ENCODE results near the gene LRRC46.

DNA sequence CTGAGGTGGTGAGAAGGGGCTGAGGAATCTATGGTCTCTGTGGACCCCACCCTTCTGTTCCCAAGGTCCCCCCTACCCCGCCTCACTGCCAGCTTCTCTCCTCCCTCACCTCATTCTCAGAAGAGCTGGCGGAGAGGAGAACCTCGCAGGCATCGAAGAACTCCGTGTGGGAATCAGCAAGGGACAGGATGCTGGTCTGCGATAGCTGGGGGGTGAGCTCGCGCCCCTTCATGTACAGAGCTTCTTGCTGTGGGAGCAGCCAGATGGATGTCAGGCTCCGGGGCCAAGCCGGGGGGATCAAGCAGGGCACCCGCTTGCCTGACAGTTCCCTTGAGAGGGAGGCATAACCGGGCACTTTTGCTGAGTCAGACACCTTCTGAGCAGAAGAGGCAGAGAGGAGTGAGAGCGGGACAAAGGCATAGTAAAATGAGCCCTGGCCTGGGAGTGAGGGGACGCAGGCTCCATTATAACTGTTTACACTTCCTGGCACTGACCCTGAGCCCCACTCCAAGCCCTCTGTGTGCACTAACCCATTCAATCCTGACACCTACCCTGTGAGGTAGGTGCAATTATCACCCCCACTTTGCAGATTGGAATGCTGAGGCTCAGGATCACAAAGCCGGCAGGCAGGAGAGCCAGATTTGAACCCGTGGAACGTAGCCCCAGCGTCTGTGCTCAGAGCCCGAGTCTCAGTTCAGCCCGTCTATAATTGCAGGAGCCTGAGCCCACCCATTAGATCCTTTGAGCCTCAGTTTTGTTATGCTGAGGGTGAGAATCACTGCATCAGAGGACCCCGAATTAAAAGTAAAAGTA lies 16.2 kb upstream of the LRRC46 start:
- TF ChIP-seq ZFP30 (CRISPR knock-in tag; IDR thresholded peaks at IDR 0.05) (no peak), RARB (CRISPR knock-in tag; IDR thresholded peaks at IDR 0.05) (no peak), ZNF8 (CRISPR knock-in tag; IDR thresholded peaks at IDR 0.05) (no peak), TSHZ2 (CRISPR knock-in tag; IDR thresholded peaks at IDR 0.05) (no peak), ZC3H10 (CRISPR knock-in tag; IDR thresholded peaks at IDR 0.05) (no peak), BACH2 (CRISPR knock-in tag; IDR thresholded peaks at IDR 0.05; ENCODE audit: borderline replicate concordance) (no peak), PATZ1 (CRISPR knock-in tag; IDR thresholded peaks at IDR 0.05; ENCODE audit: borderline replicate concordance) (no peak), ISL1 (CRISPR knock-in tag; IDR thresholded peaks at IDR 0.05) (no peak), CSRNP3 (CRISPR knock-in tag; IDR thresholded peaks at IDR 0.05) (no peak), ARNTL (CRISPR knock-in tag; IDR thresholded peaks at IDR 0.05; ENCODE audit: borderline replicate concordance, low read depth) (no peak), POU6F1 (CRISPR knock-in tag; IDR thresholded peaks at IDR 0.05; ENCODE audit: borderline replicate concordance, low read depth) (no peak), ZNF70 (CRISPR knock-in tag; IDR thresholded peaks at IDR 0.05) (no peak), TOX (CRISPR knock-in tag; IDR thresholded peaks at IDR 0.05; ENCODE audit: borderline replicate concordance) (no peak)
